NCI-H2107 treated with DMSO at 0.1 percent for 48 hours (cell line): Measurements from ENCODE around the gene DGKZ.

Experiments used
- DNase-seq: peaks from one replicate; lab custom pipeline; 2025; ENCODE audit not compliant: unreplicated experiment; lab: John Stamatoyannopoulos, UW

Gene DGKZ

GRCh38 chr11:46322759-46323158 lies 24.5 kb upstream of the DGKZ start:
- DNase-seq = no peak

GRCh38 chr11:46326813-46327416 lies 20.3 kb upstream of the DGKZ start:
- no peak for DNase-seq

GRCh38 chr11:46327829-46328228 lies 19.4 kb upstream of the DGKZ start:
- no peak for DNase-seq

- DNase-seq = no peak
These were observed 17.1 kb upstream of the DGKZ start for GRCh38 chr11:46330154-46330553.

- peak; percentile 82 for DNase-seq
These were observed 16.5 kb upstream of the DGKZ start for GRCh38 chr11:46330563-46331281.

GRCh38 chr11:46331282-46331984 lies 15.8 kb upstream of the DGKZ start:
- no peak for DNase-seq

GRCh38 chr11:46332093-46332567 lies 15.1 kb upstream of the DGKZ start:
- DNase-seq = no peak

- DNase-seq = no peak
These were observed 14.5 kb upstream of the DGKZ start for GRCh38 chr11:46332568-46333393.

GRCh38 chr11:46333394-46333947 lies 13.8 kb upstream of the DGKZ start:
- no peak for DNase-seq

GRCh38 chr11:46334211-46334610 lies 13.1 kb upstream of the DGKZ start:
- DNase-seq = no peak

- no peak for DNase-seq
These were observed 12.0 kb upstream of the DGKZ start for GRCh38 chr11:46335271-46335670.

GRCh38 chr11:46335890-46336562 lies 11.2 kb upstream of the DGKZ start:
- no peak for DNase-seq

GRCh38 chr11:46336563-46337180 lies 10.6 kb upstream of the DGKZ start:
- DNase-seq = no peak

- DNase-seq = no peak
These were observed 9.5 kb upstream of the DGKZ start for GRCh38 chr11:46337626-46338345.

GRCh38 chr11:46338636-46338987 lies 8.7 kb upstream of the DGKZ start:
- no peak for DNase-seq

GRCh38 chr11:46338988-46339666 lies 8.1 kb upstream of the DGKZ start:
- peak; percentile 63 for DNase-seq

- DNase-seq = no peak
These were observed 7.4 kb upstream of the DGKZ start for GRCh38 chr11:46339816-46340215.

- no peak for DNase-seq
These were observed 5.8 kb upstream of the DGKZ start for GRCh38 chr11:46341454-46341853.

- DNase-seq = no peak
These were observed 5.0 kb upstream of the DGKZ start for GRCh38 chr11:46342239-46342638.
